ENCODE measurements around the gene ADARB2. TPM values are rescaled to one million over a fixed set of nuclear protein-coding genes. Genes with fewer than 3 reads are reported as not detected.

Gene ADARB2
- total RNA-seq, 4 donors from 2014 or later = 0.13 to 6.1 (median 0.57) TPM

GRCh38 chr10:1546431-1547110 is 190.8 kb downstream of the ADARB2 start:
- ATAC-seq (ENCODE audit: low FRiP score) = no peak
- DNase-seq (ENCODE audit: low spot score) = no peak
- TF ChIP-seq CTCF (IDR thresholded peaks at IDR 0.05) = no peak

GRCh38 chr10:1545524-1545923 is 191.8 kb downstream of the ADARB2 start:
- TF ChIP-seq CTCF (IDR thresholded peaks at IDR 0.05) = no peak
- DNase-seq (ENCODE audit: low spot score) = no peak
- no peak for ATAC-seq (ENCODE audit: low FRiP score)

- TF ChIP-seq CTCF (IDR thresholded peaks at IDR 0.05) = no peak
- no peak for DNase-seq (ENCODE audit: low spot score)
- no peak for ATAC-seq (ENCODE audit: low FRiP score)
Measured at GRCh38 chr10:1544929-1545328, 192.4 kb downstream of the ADARB2 start.

- no peak for ATAC-seq (ENCODE audit: low FRiP score)
- TF ChIP-seq CTCF (IDR thresholded peaks at IDR 0.05) = no peak
- DNase-seq (ENCODE audit: low spot score) = no peak
Measured at GRCh38 chr10:1544209-1544673, 193.1 kb downstream of the ADARB2 start.

- DNase-seq (ENCODE audit: low spot score) = no peak
- no peak for TF ChIP-seq CTCF (IDR thresholded peaks at IDR 0.05)
- no peak for ATAC-seq (ENCODE audit: low FRiP score)
Measured at GRCh38 chr10:1543596-1543995, 193.7 kb downstream of the ADARB2 start.

GRCh38 chr10:1542941-1543340 is 194.4 kb downstream of the ADARB2 start:
- TF ChIP-seq CTCF (IDR thresholded peaks at IDR 0.05) = no peak
- ATAC-seq (ENCODE audit: low FRiP score) (no peak), DNase-seq (ENCODE audit: low spot score) (no peak)

- no peak for DNase-seq (ENCODE audit: low spot score)
- no peak for TF ChIP-seq CTCF (IDR thresholded peaks at IDR 0.05)
- no peak for ATAC-seq (ENCODE audit: low FRiP score)
Measured at GRCh38 chr10:1540144-1540543, 197.2 kb downstream of the ADARB2 start.
